ENCODE data around the gene IRAG1.
"Not testable (repeated sequence)": the region's sequence is repeated elsewhere in the genome, so short reads cannot be mapped to it uniquely, and the experiment has no call there.

The IRAG1 gene

GRCh38 chr11:10708131-10708530, 14.6 kb upstream of the IRAG1 start:
- no peak for DNase-seq

GRCh38 chr11:10701982-10702381, 8.4 kb upstream of the IRAG1 start:
- no peak for DNase-seq

- DNase-seq = no peak
Observed at GRCh38 chr11:10699072-10699471, 5.5 kb upstream of the IRAG1 start.

- DNase-seq = no peak
Observed at GRCh38 chr11:10697323-10697620, 3.7 kb upstream of the IRAG1 start.

GRCh38 chr11:10696468-10697322, 3.1 kb upstream of the IRAG1 start:
- DNase-seq = no peak

- no peak for DNase-seq
Observed at GRCh38 chr11:10695833-10696232, 2.3 kb upstream of the IRAG1 start.

GRCh38 chr11:10694486-10695239, 1.1 kb upstream of the IRAG1 start:
- no peak for DNase-seq

- DNase-seq = no peak
Observed at GRCh38 chr11:10692531-10693115, 932 bp downstream of the IRAG1 start.

GRCh38 chr11:10688401-10688800, 5.2 kb downstream of the IRAG1 start:
- DNase-seq = no peak

- no peak for DNase-seq
Observed at GRCh38 chr11:10686311-10686710, 7.2 kb downstream of the IRAG1 start.

GRCh38 chr11:10683429-10683828, 10.1 kb downstream of the IRAG1 start:
- DNase-seq = no peak

GRCh38 chr11:10680956-10681487, 12.5 kb downstream of the IRAG1 start:
- DNase-seq = no peak

GRCh38 chr11:10680279-10680678, 13.3 kb downstream of the IRAG1 start:
- DNase-seq = not testable (repeated sequence)

- DNase-seq = no peak
Observed at GRCh38 chr11:10679644-10680043, 13.9 kb downstream of the IRAG1 start.

GRCh38 chr11:10678101-10678500, 15.5 kb downstream of the IRAG1 start:
- no peak for DNase-seq

- no peak for DNase-seq
Observed at GRCh38 chr11:10676919-10677318, 16.6 kb downstream of the IRAG1 start.

GRCh38 chr11:10674911-10675440, 18.6 kb downstream of the IRAG1 start:
- no peak for DNase-seq

GRCh38 chr11:10674440-10674855, 19.1 kb downstream of the IRAG1 start:
- DNase-seq = no peak

- DNase-seq = no peak
Observed at GRCh38 chr11:10673501-10674062, 20.0 kb downstream of the IRAG1 start.

- DNase-seq = no peak
Observed at GRCh38 chr11:10670099-10670498, 23.5 kb downstream of the IRAG1 start.

- DNase-seq = no peak
Observed at GRCh38 chr11:10669258-10670033, 24.1 kb downstream of the IRAG1 start.

GRCh38 chr11:10667521-10667885, 26.1 kb downstream of the IRAG1 start:
- DNase-seq = no peak
